T47D (cell line): ENCODE data around the gene KIF1B.
"Not testable (repeated sequence)": the region's sequence is repeated elsewhere in the genome, so short reads cannot be mapped to it uniquely, and the experiment has no call there.

Experiments
- DNase-seq, 2 experiments: peaks; one replicate each; pipeline versions ENCODE4 v3.0.0 to v3.0.0-alpha.2; 2011 to 2012; ENCODE audit warnings: low read depth in 1 of 2, low spot score in 1 of 2
- JUND ChIP-seq: IDR thresholded peaks from 2 replicates; pipeline ENCODE4 v1.6.1; 2012; ENCODE audit warnings: low read depth
- in situ Hi-C: cut with HindIII; loops from 2 replicates; pipeline ENCODE4 v1.10.0; 2016; ENCODE audit warnings: low sequenced_read_pairs, low pct_unique_long_range_greater_than_20kb

The KIF1B gene

GRCh38 chr1:10207810-10208209 is 2.6 kb upstream of the KIF1B start:
- DNase-seq = no peak
- no peak for TF ChIP-seq JUND
- in situ Hi-C loops = no loop called here

- TF ChIP-seq JUND = no peak
- DNase-seq = no peak
- in situ Hi-C loops = no loop called here
Measured at GRCh38 chr1:10208537-10208936, 1.8 kb upstream of the KIF1B start.

GRCh38 chr1:10209590-10209904 is 823 bp upstream of the KIF1B start:
- DNase-seq = no peak
- in situ Hi-C loops = no loop called here
- TF ChIP-seq JUND = no peak

DNA sequence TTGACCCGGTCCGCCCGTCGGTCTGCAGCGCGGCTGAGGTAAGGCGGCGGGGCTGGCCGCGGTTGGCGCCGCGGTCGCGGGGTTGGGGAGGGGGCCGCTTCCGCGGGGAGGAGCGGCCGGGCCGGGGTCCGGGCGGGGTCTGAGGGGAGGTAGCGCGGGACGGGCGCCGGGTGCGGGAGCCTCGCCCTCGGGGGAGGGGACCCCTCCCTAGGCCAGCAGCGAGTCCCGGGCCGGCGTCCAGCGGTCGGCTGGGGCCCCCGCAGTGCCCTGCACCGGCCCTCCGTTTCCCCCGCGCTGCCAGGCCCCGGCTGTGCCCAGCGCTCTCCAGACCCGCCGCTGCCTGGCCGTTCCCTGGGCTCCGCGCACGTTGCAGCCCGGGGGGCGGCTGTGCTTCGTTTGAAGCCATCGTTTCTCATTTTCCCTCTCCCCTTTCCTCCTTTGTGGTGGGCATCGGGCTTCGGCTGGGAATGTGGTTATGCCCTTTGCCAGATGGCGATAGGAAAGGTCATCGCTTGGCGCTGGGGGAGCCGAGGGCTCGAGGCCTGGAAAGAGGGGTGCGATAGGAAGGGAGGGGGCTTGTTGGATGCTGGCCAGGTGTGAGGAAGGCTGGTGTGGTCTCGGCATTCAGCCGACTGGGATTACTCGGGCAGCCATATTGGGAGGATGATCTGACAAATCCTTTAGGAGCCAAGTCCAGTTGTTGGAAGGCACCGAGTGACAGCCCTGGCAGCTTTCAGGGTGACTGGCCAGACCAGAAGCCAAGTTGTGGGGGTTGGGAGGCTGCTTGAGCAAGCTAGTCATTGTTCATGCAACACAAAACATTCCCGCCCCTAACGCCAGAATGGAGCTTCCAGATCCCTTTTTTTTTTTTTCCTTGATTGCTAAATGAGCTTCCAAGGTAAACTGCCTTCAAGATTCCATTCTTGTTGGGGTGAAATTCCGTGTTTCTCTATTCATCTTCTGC is 753 bp downstream of the KIF1B start:
- TF ChIP-seq JUND = no peak
- DNase-seq = peak; percentile 33 to 82
- in situ Hi-C loops = no loop called here

DNA sequence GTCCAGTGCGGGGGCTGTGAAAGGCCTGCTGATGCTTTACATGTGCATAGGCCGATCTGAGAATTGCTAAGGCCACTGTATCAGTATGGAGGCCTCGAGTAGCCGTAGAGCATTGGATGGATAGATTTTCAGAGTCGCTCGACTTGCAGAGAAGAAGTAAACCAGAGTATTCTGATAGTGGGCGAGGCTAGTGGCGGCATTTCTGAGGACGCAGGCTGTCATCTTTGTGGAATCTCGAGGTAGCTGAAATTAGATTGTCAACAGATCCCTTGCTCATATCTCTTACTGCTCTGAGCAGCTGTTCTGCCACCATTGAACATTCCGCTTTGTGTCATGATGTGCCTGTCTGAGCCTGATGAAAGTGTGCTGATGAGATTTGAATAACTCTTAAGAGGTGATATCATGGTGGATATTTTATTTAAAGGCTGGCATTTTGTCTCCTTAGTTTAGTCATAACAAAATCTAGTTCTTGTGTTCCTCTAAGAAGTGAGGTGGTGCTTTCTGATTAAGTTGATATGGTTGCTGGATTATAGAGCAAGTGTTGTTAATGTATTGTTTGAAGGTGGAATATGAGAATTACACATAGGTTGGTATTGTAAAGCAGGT is 1.5 kb downstream of the KIF1B start:
- DNase-seq = no peak
- no peak for TF ChIP-seq JUND
- in situ Hi-C loops = no loop called here

GRCh38 chr1:10212476-10212875 is 2.1 kb downstream of the KIF1B start:
- no peak for TF ChIP-seq JUND
- DNase-seq = no peak
- in situ Hi-C loops = no loop called here

- no peak for TF ChIP-seq JUND
- in situ Hi-C loops = no loop called here
Measured at GRCh38 chr1:10213186-10213705, 2.9 kb downstream of the KIF1B start.

GRCh38 chr1:10216090-10216749 is 5.8 kb downstream of the KIF1B start:
- no peak for TF ChIP-seq JUND
- no peak for DNase-seq
- in situ Hi-C loops = no loop called here

More at GRCh38 chr1:10213186-10213705, 2.9 kb downstream of the KIF1B start:
- DNase-seq = no peak

GRCh38 chr1:10217748-10218441 is 7.5 kb downstream of the KIF1B start:
- no peak for TF ChIP-seq JUND
- in situ Hi-C loops = no loop called here
- no peak for DNase-seq

GRCh38 chr1:10220200-10220599 is 9.8 kb downstream of the KIF1B start:
- in situ Hi-C loops = no loop called here
- no peak for DNase-seq
- no peak for TF ChIP-seq JUND

DNA sequence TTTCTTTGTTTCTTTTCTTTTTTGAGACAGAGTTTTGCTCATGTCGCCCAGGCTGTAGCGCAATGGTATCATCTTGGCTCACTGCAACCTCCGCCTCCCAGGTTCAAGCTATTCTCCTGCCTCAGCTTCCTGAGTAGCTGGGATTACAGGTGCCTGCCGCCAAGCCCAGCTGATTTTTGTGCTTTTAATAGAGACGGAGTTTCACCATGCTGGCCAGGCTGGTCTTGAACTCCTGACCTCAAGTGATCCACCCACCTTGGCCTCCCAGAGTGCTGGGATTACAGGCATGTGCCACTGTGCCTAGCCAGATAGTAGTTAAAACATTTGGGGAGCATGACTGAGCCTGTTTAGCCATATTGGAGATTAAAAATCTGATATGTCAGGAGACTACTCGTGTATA is 10.3 kb downstream of the KIF1B start:
- DNase-seq, in situ Hi-C loops: not testable (repeated sequence)

DNA sequence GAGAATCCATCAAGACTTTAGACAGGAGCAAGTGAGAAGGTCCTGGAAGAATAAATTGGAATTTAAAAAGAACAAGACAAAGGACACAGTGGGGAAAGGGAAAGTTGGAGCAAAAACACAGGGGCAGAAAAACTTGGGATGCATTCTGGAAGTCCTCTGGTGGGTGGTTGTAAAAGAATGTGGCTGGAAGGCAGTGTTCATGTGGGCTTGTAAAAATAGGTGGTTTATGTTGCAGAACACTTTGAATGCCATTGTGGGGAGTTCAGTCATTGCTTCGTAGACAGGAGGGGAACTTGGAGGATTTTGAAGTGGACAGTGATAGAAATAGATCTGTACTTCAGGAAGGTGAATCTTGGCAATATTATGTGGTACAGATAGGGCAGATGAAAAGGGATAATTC is 15.2 kb downstream of the KIF1B start:
- in situ Hi-C loops = no loop called here
- DNase-seq = no peak
- no peak for TF ChIP-seq JUND
